Stimulated activated CD4-positive, alpha-beta T cell treated with anti-CD3 and anti-CD28 coated beads, Interleukin-15, amount 100 ng/mL, for 24 hours (primary cell): Measurements from ENCODE around the gene CCDC154.

ENCODE experiments used
- DNase-seq: peaks from one replicate; pipeline ENCODE4 v3.0.0-alpha.2; 2020

Gene CCDC154

GRCh38 chr16:1414532-1415260 lies 29.7 kb downstream of the CCDC154 start, which contains the start of gene UNKL:
TSS of gene UNKL (minus strand) at chr16:1414704. CDS start at chr16:1414691, 13 bp downstream.
- peak; percentile 85 for DNase-seq

GRCh38 chr16:1413684-1414531 lies 30.4 kb downstream of the CCDC154 start:
- DNase-seq: peak; percentile 74

GRCh38 chr16:1412847-1413246 lies 31.5 kb downstream of the CCDC154 start:
- DNase-seq: no peak

- peak; percentile 97 for DNase-seq
Observed at GRCh38 chr16:1408171-1408837, 36.1 kb downstream of the CCDC154 start.

- DNase-seq: no peak
Observed at GRCh38 chr16:1407753-1408152, 36.6 kb downstream of the CCDC154 start.

GRCh38 chr16:1403733-1404132 lies 40.6 kb downstream of the CCDC154 start:
- DNase-seq: no peak

- DNase-seq: no peak
Observed at GRCh38 chr16:1403036-1403435, 41.3 kb downstream of the CCDC154 start.

- DNase-seq: no peak
Observed at GRCh38 chr16:1401758-1402154, 42.6 kb downstream of the CCDC154 start.

GRCh38 chr16:1401061-1401757 lies 43.1 kb downstream of the CCDC154 start:
- DNase-seq: no peak

GRCh38 chr16:1398826-1399581 lies 45.4 kb downstream of the CCDC154 start:
- DNase-seq: no peak

GRCh38 chr16:1398351-1398750 lies 46.0 kb downstream of the CCDC154 start:
- no peak for DNase-seq

- DNase-seq: no peak
Observed at GRCh38 chr16:1397779-1398178, 46.6 kb downstream of the CCDC154 start.

- no peak for DNase-seq
Observed at GRCh38 chr16:1395444-1396031, 48.8 kb downstream of the CCDC154 start.

GRCh38 chr16:1394367-1394951 lies 49.9 kb downstream of the CCDC154 start:
- DNase-seq: no peak

GRCh38 chr16:1393613-1394176 lies 50.7 kb downstream of the CCDC154 start:
- DNase-seq: no peak

GRCh38 chr16:1392826-1393225 lies 51.5 kb downstream of the CCDC154 start:
- no peak for DNase-seq

- DNase-seq: no peak
Observed at GRCh38 chr16:1390239-1390779, 54.0 kb downstream of the CCDC154 start.

GRCh38 chr16:1389762-1390161 lies 54.6 kb downstream of the CCDC154 start:
- no peak for DNase-seq

GRCh38 chr16:1387331-1387730 lies 57.0 kb downstream of the CCDC154 start:
- DNase-seq: no peak

- no peak for DNase-seq
Observed at GRCh38 chr16:1385232-1385631, 59.1 kb downstream of the CCDC154 start.
